Measurements from ENCODE around the gene HOXD10.

The HOXD10 gene

GRCh38 chr2:176084611-176085119, 31.9 kb upstream of the HOXD10 start:
- TF ChIP-seq SNAI2 (CRISPR knock-in tag; IDR thresholded peaks at IDR 0.05) (no peak), POU6F1 (CRISPR knock-in tag; IDR thresholded peaks at IDR 0.05; ENCODE audit: borderline replicate concordance, low read depth) (no peak), ISL1 (CRISPR knock-in tag; IDR thresholded peaks at IDR 0.05) (no peak), BACH2 (CRISPR knock-in tag; IDR thresholded peaks at IDR 0.05; ENCODE audit: borderline replicate concordance) (no peak), ARNTL (CRISPR knock-in tag; IDR thresholded peaks at IDR 0.05; ENCODE audit: borderline replicate concordance, low read depth) (no peak), PPARA (CRISPR knock-in tag; IDR thresholded peaks at IDR 0.05; ENCODE audit: borderline replicate concordance) (no peak), TOX (CRISPR knock-in tag; IDR thresholded peaks at IDR 0.05; ENCODE audit: borderline replicate concordance) (no peak), ZFP3 (CRISPR knock-in tag; IDR thresholded peaks at IDR 0.05) (no peak), ZFP30 (CRISPR knock-in tag; IDR thresholded peaks at IDR 0.05) (no peak), ESRRG (CRISPR knock-in tag; IDR thresholded peaks at IDR 0.05) (no peak), ZNF565 (CRISPR knock-in tag; conservative IDR thresholded peaks at IDR 0.05; ENCODE audit: low read depth) (no peak), ZNF70 (CRISPR knock-in tag; IDR thresholded peaks at IDR 0.05) (no peak), TSHZ2 (CRISPR knock-in tag; IDR thresholded peaks at IDR 0.05) (no peak), CSDC2 (CRISPR knock-in tag; IDR thresholded peaks at IDR 0.05) (no peak), CREB5 (CRISPR knock-in tag; IDR thresholded peaks at IDR 0.05; ENCODE audit: low read depth) (no peak), PATZ1 (CRISPR knock-in tag; IDR thresholded peaks at IDR 0.05; ENCODE audit: borderline replicate concordance) (no peak), GLIS3 (CRISPR knock-in tag; IDR thresholded peaks at IDR 0.05) (no peak)
- ATAC-seq, result no peak

- no peak for ATAC-seq
- no peak for TF ChIP-seq SNAI2 (CRISPR knock-in tag; IDR thresholded peaks at IDR 0.05)
- TF ChIP-seq OSR1 (CRISPR knock-in tag; IDR thresholded peaks at IDR 0.05), result no peak
- no peak for TF ChIP-seq CREB5 (CRISPR knock-in tag; IDR thresholded peaks at IDR 0.05; ENCODE audit: low read depth)
- no peak for TF ChIP-seq CSRNP3 (CRISPR knock-in tag; IDR thresholded peaks at IDR 0.05)
- TF ChIP-seq TSHZ2 (CRISPR knock-in tag; IDR thresholded peaks at IDR 0.05), result no peak
- TF ChIP-seq CSDC2 (CRISPR knock-in tag; IDR thresholded peaks at IDR 0.05), result no peak
- no peak for TF ChIP-seq ESRRG (CRISPR knock-in tag; IDR thresholded peaks at IDR 0.05)
- TF ChIP-seq ZNF70 (CRISPR knock-in tag; IDR thresholded peaks at IDR 0.05), result no peak
- no peak for TF ChIP-seq ISL1 (CRISPR knock-in tag; IDR thresholded peaks at IDR 0.05)
- TF ChIP-seq PPARA (CRISPR knock-in tag; IDR thresholded peaks at IDR 0.05; ENCODE audit: borderline replicate concordance), result no peak
- no peak for TF ChIP-seq ZC3H10 (CRISPR knock-in tag; IDR thresholded peaks at IDR 0.05)
- no peak for TF ChIP-seq RARB (CRISPR knock-in tag; IDR thresholded peaks at IDR 0.05)
- TF ChIP-seq PATZ1 (CRISPR knock-in tag; IDR thresholded peaks at IDR 0.05; ENCODE audit: borderline replicate concordance), result no peak
These were observed 31.3 kb upstream of the HOXD10 start for GRCh38 chr2:176085120-176085788.
